Measurements from ENCODE around the gene LEPROT.
A peak's percentile ranks its signal among the peaks of the same experiment; 100 is the strongest.

LEPROT gene

GRCh38 chr1:65419681-65420589 is 533 bp upstream of the LEPROT start:
- Histone ChIP-seq H3K4me1 (ENCODE audit: control insufficient read depth, insufficient read depth, low read length) (no peaks in the 10 kb centered on the region), H3K27ac (ENCODE audit: extremely low read depth, low read depth, low read length) (no peak overlapping the region; the same call in 1 of the 2 replicates), H3K4me3 (ENCODE audit: low read depth, low read length) (peak overlapping the region; percentile 90), H3K9me3 (ENCODE audit: control insufficient read depth, insufficient read depth, low read depth, low read length) (no peaks in the 10 kb centered on the region), H3K36me3 (ENCODE audit: control insufficient read depth in 2 of 2, insufficient read depth in 1 of 2, low read length in 2 of 2) (no peaks in the 10 kb centered on the region)
- CTCF ChIA-PET, result interaction anchor here (0.5 to 1.3 kb wide), 5 partner anchors 9 to 972 kb away, joined by 3 to 5 read pairs (median 3); no protein-coding TSS in a partner anchor
- POLR2A ChIA-PET, result interaction anchor here (0.6 to 1.5 kb wide), 15 partner anchors 10 to 1633 kb away, joined by 3 to 9 read pairs (median 4); partner anchors contain the start of gene DNAJC6
- TF ChIP-seq EGR2 (tag by site-specific recombination; IDR thresholded peaks at IDR 0.05; ENCODE audit: low read depth), result peak; percentile 71
- no peak for TF ChIP-seq ZBTB6 (tag by site-specific recombination; IDR thresholded peaks at IDR 0.05)
- TF ChIP-seq GLIS2 (tag by site-specific recombination; IDR thresholded peaks at IDR 0.05), result peak; percentile 83
- peak; percentile 51; the same call in 1 of the 2 replicates for TF ChIP-seq ZNF2 (tag by site-specific recombination; IDR thresholded peaks at IDR 0.05)
- peak; percentile 71 for TF ChIP-seq GLIS1 (tag by site-specific recombination; IDR thresholded peaks at IDR 0.05)
- TF ChIP-seq ZFP69B (tag by site-specific recombination; IDR thresholded peaks at IDR 0.05), result peak; percentile 87
- peak; percentile 91 for TF ChIP-seq ZBTB48 (tag by site-specific recombination; IDR thresholded peaks at IDR 0.05)
- peak; percentile 51 for TF ChIP-seq SP7 (tag by site-specific recombination; IDR thresholded peaks at IDR 0.05)
- TF ChIP-seq ZNF350 (tag by site-specific recombination; IDR thresholded peaks at IDR 0.05), result no peak
- peak; percentile 44; the same call in 1 of the 2 replicates for TF ChIP-seq ZNF76 (tag by site-specific recombination; IDR thresholded peaks at IDR 0.05; ENCODE audit: borderline replicate concordance, low read depth)
- TF ChIP-seq ZEB2 (tag by site-specific recombination; IDR thresholded peaks at IDR 0.05), result peak; percentile 40; the same call in 1 of the 2 replicates
- peak; percentile 30 for TF ChIP-seq ZBTB26 (tag by site-specific recombination; optimal IDR thresholded peaks at IDR 0.05)
- TF ChIP-seq KLF1 (tag by site-specific recombination; IDR thresholded peaks at IDR 0.05), result peak; percentile 29; the same call in 1 of the 2 replicates
- TF ChIP-seq KLF17 (tag by site-specific recombination; IDR thresholded peaks at IDR 0.05), result peak; percentile 15; the same call in 1 of the 2 replicates
- TF ChIP-seq ZNF645 (tag by site-specific recombination; IDR thresholded peaks at IDR 0.05), result no peak
- TF ChIP-seq ZNF704 (tag by site-specific recombination; IDR thresholded peaks at IDR 0.05), result no peak
- TF ChIP-seq ZNF175 (tag by site-specific recombination; IDR thresholded peaks at IDR 0.05), result no peak
- TF ChIP-seq ZNF629 (tag by site-specific recombination; IDR thresholded peaks at IDR 0.05), result peak; percentile 40; the same call in 1 of the 2 replicates
- no peak for TF ChIP-seq KLF16 (tag by site-specific recombination; IDR thresholded peaks at IDR 0.05)
- peak; percentile 65; the same call in 1 of the 2 replicates for TF ChIP-seq ZNF501 (tag by site-specific recombination; IDR thresholded peaks at IDR 0.05)
- no peak for TF ChIP-seq ZNF221 (tag by site-specific recombination; IDR thresholded peaks at IDR 0.05; ENCODE audit: borderline replicate concordance)
- TF ChIP-seq ZNF624 (tag by site-specific recombination; IDR thresholded peaks at IDR 0.05), result no peak
- peak; percentile 98 for TF ChIP-seq ZBTB17 (tag by site-specific recombination; IDR thresholded peaks at IDR 0.05)
- no peak for TF ChIP-seq ZNF140 (tag by site-specific recombination; IDR thresholded peaks at IDR 0.05)
- TF ChIP-seq ZNF610 (tag by site-specific recombination; IDR thresholded peaks at IDR 0.05; ENCODE audit: borderline replicate concordance), result 0 out of 2 replicates have a peak, but pooled peaks have one; percentile 24
- peak; percentile 69 for TF ChIP-seq ZIC2 (tag by site-specific recombination; IDR thresholded peaks at IDR 0.05)
- peak; percentile 75 for TF ChIP-seq ZNF366 (tag by site-specific recombination; conservative IDR thresholded peaks at IDR 0.05)
- peak; percentile 93 for TF ChIP-seq SP3 (tag by site-specific recombination; IDR thresholded peaks at IDR 0.05)
- peak; percentile 67 for TF ChIP-seq ZBTB8A (tag by site-specific recombination; IDR thresholded peaks at IDR 0.05)
- TF ChIP-seq ZNF398 (tag by site-specific recombination; IDR thresholded peaks at IDR 0.05), result peak; percentile 94

Data from HEK293 (cell line).